IMR-90 (cell line): ENCODE measurements around the gene NFATC3.

Experiments used
- BHLHE40 ChIP-seq: fragments of 150-350 bp; IDR thresholded peaks from 2 replicates; pipeline ENCODE4 v1.6.1; 2016; ENCODE audit warnings: mild to moderate bottlenecking, low read depth, low read length
- CEBPB ChIP-seq: IDR thresholded peaks from 2 replicates; pipeline ENCODE4 v1.6.1; 2012; ENCODE audit warnings: low read depth, low read length, improper control_type of control experiment
- CHD1 ChIP-seq: IDR thresholded peaks from 2 replicates; pipeline ENCODE4 v1.6.1; 2012; ENCODE audit warnings: low read depth, low read length, improper control_type of control experiment
- CTCF ChIP-seq: conservative IDR thresholded peaks from 2 replicates; pipeline ENCODE4 v1.5.1; 2012; ENCODE audit warnings: mild to moderate bottlenecking, low read depth, low read length, improper control_type of control experiment
- ELK1 ChIP-seq: fragments of 150-350 bp; IDR thresholded peaks from 2 replicates; pipeline ENCODE4 v1.6.1; 2016; ENCODE audit warnings: low read depth, mild to moderate bottlenecking, low read length, moderate library complexity, borderline replicate concordance
- FOS ChIP-seq: fragments of 150-350 bp; IDR thresholded peaks from 2 replicates; pipeline ENCODE4 v1.6.1; 2016; ENCODE audit warnings: low read depth, low read length
- MAZ ChIP-seq: IDR thresholded peaks from 2 replicates; pipeline ENCODE4 v1.6.1; 2012; ENCODE audit warnings: low read depth, mild to moderate bottlenecking, low read length, improper control_type of control experiment, moderate library complexity, borderline replicate concordance
- MXI1 ChIP-seq: IDR thresholded peaks from 2 replicates; pipeline ENCODE4 v1.6.1; 2012; ENCODE audit warnings: low read depth, mild to moderate bottlenecking, low read length, moderate library complexity, borderline replicate concordance
- NFE2L2 ChIP-seq: fragments of 150-350 bp; IDR thresholded peaks from 2 replicates; pipeline ENCODE4 v1.6.1; 2016; ENCODE audit warnings: low read depth, mild to moderate bottlenecking, low read length
- POLR2A ChIP-seq: IDR thresholded peaks from 2 replicates; pipeline ENCODE4 v1.6.1; 2012; ENCODE audit warnings: mild to moderate bottlenecking, low read depth, low read length
- RAD21 ChIP-seq: IDR thresholded peaks from 2 replicates; pipeline ENCODE4 v1.6.1; 2012; ENCODE audit warnings: low read length, improper control_type of control experiment
- RFX5 ChIP-seq: IDR thresholded peaks from 2 replicates; pipeline ENCODE4 v1.8.0; 2012; ENCODE audit warnings: low read depth, mild to moderate bottlenecking, low read length, moderate library complexity
- TF ChIP-seq, protein P1 (sequence below): fragments of 150-350 bp; IDR thresholded peaks from 2 replicates; pipeline ENCODE4 v1.6.1; 2017; ENCODE audit warnings: mild to moderate bottlenecking, antibody characterized with exemption, low read length, low read depth

GRCh38 chr16:68149596-68149995, 64.4 kb downstream of the NFATC3 start:
- TF ChIP-seq CTCF, result no peak
- TF ChIP-seq POLR2A, result no peak
- TF ChIP-seq, protein P1, sequence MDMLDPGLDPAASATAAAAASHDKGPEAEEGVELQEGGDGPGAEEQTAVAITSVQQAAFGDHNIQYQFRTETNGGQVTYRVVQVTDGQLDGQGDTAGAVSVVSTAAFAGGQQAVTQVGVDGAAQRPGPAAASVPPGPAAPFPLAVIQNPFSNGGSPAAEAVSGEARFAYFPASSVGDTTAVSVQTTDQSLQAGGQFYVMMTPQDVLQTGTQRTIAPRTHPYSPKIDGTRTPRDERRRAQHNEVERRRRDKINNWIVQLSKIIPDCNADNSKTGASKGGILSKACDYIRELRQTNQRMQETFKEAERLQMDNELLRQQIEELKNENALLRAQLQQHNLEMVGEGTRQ, result no peak
- no peak for TF ChIP-seq BHLHE40
- no peak for TF ChIP-seq MAZ
- no peak for TF ChIP-seq ELK1
- TF ChIP-seq RFX5, result no peak
- no peak for TF ChIP-seq MXI1
- TF ChIP-seq CHD1, result no peak
- TF ChIP-seq FOS, result no peak
- TF ChIP-seq RAD21, result no peak
- no peak for TF ChIP-seq CEBPB
- no peak for TF ChIP-seq NFE2L2
